Measurements from ENCODE around the gene INTU.

GRCh38 chr4:127616898-127617297, 15.9 kb upstream of the INTU start:
- no peak for TF ChIP-seq CTCF (IDR thresholded peaks at IDR 0.05)
- no peak for TF ChIP-seq POLR2A (IDR thresholded peaks at IDR 0.05)

All from right lobe of liver (tissue), 4 donors.